Gastroesophageal sphincter (tissue), 4 donors: ENCODE data around the gene CCR4. TPM values are rescaled to one million over a fixed set of nuclear protein-coding genes. Genes with fewer than 3 reads are reported as not detected.

Source experiments
- ATAC-seq: fragments of 150-250 bp; one replicate; pipeline ENCODE4 v1.9.1; 2016; ENCODE audit warnings: mild to moderate bottlenecking, moderate library complexity
- H3K27ac ChIP-seq, 4 donors: fragments of 200-600 bp; sonication (generic) in 3 of 4; 1 replicate in 3 of 4; 2 replicates in 1 of 4; pipeline ENCODE4 v1.5.1; 2016 to 2019
- H3K27me3 ChIP-seq: fragments of 200-600 bp; sonication (generic); one replicate; pipeline ENCODE4 v1.5.1; 2019
- H3K36me3 ChIP-seq, 2 donors: fragments of 200-600 bp; sonication (generic); one replicate each; pipeline ENCODE4 v1.5.1; 2019; ENCODE audit warnings: control low read depth in 1 of 2
- H3K4me1 ChIP-seq, 3 donors: fragments of 200-600 bp; sonication (generic); 1 replicate in 2 of 3; 2 replicates in 1 of 3; pipeline ENCODE4 v1.5.1; 2016 to 2019; ENCODE audit warnings: control low read depth in 2 of 3
- H3K4me3 ChIP-seq, 2 donors: fragments of 200-600 bp; sonication (generic); one replicate each; pipeline ENCODE4 v1.5.1; 2019; ENCODE audit warnings: mild to moderate bottlenecking in 1 of 2, moderate library complexity in 1 of 2
- H3K9me3 ChIP-seq, 3 donors: fragments of 200-600 bp; sonication (generic); one replicate each; pipeline ENCODE4 v1.5.1; 2017 to 2019; ENCODE audit warnings: control low read depth in 2 of 3
- EP300 ChIP-seq: sonication (generic); formaldehyde crosslinking; IDR thresholded peaks from one replicate; pipeline ENCODE4 v1.6.1; 2017; ENCODE audit warnings: antibody characterized with exemption, mild to moderate bottlenecking
- POLR2A ChIP-seq, 2 donors: fragments of 450-650 bp; IDR thresholded peaks; one replicate each; pipeline ENCODE4 v1.6.1; 2017; ENCODE audit warnings: antibody characterized with exemption in 2 of 2, mild to moderate bottlenecking in 2 of 2, moderate library complexity in 1 of 2
- POLR2AphosphoS5 ChIP-seq: sonication (generic); formaldehyde crosslinking; IDR thresholded peaks from one replicate; pipeline ENCODE4 v1.6.1; 2017; ENCODE audit warnings: antibody characterized with exemption
- WGBS, 2 donors: methylation state at CpG; one replicate each; pipeline ENCODE4 v1.1.5; 2018; ENCODE audit warnings: low coverage in 1 of 2; 5-methylcytosine and 5-hydroxymethylcytosine counted together
- total RNA-seq, 4 donors: library from RNA; depleted of rRNA; stranded (reverse); fragments of >200 nt; gene quantifications; one replicate each; pipeline ENCODE4 v1.1.0, GENCODE V29; 2016
- TF ChIP-seq, protein P1 (sequence below), 4 experiments: fragments of 200-600 bp in 2 of 4; fragments of 450-650 bp in 2 of 4; sonication (generic) in 1 of 4; IDR thresholded peaks; one replicate each; pipeline ENCODE4 v1.5.1; 2017 to 2019; ENCODE audit warnings: antibody characterized with exemption in 4 of 4, mild to moderate bottlenecking in 2 of 4, moderate library complexity in 2 of 4

Gene CCR4
- total RNA-seq, 4 donors from 2014 or later, result not detected

DNA sequence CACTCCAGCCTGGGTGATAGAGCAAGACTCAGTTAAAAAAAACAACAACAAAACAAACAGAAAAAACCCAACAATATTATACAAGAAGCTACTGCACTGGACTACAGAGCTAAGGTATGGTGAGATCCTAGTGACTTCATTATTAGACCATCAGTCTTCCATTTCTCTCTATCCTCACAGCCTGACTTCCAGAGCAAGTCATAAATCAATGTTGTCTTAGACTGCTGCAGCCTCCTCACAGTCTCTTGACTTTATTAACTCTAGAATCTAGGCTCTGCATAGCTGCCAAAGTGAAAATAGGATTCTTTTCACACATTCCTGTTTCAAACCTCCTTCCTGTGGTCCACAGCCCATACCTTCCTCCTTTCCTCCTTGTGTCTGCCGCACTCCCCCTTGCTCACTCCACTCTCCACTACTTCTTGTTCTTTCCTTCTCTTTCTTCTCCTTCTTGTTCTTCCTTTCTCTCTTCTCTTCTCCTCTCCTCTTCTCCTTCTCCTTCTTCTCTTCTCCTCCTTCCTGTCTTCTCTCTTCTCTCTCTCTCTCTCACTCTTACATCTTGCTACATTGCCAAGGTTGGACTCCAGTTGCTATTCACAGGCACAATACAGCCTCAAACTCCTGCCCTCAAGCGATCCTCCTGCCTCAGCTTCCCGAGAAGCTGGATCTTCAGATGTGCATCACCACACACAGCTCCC lies 49.4 kb downstream of the CCR4 start:
- no peak for ATAC-seq
- no peak for TF ChIP-seq EP300
- TF ChIP-seq, protein P1, sequence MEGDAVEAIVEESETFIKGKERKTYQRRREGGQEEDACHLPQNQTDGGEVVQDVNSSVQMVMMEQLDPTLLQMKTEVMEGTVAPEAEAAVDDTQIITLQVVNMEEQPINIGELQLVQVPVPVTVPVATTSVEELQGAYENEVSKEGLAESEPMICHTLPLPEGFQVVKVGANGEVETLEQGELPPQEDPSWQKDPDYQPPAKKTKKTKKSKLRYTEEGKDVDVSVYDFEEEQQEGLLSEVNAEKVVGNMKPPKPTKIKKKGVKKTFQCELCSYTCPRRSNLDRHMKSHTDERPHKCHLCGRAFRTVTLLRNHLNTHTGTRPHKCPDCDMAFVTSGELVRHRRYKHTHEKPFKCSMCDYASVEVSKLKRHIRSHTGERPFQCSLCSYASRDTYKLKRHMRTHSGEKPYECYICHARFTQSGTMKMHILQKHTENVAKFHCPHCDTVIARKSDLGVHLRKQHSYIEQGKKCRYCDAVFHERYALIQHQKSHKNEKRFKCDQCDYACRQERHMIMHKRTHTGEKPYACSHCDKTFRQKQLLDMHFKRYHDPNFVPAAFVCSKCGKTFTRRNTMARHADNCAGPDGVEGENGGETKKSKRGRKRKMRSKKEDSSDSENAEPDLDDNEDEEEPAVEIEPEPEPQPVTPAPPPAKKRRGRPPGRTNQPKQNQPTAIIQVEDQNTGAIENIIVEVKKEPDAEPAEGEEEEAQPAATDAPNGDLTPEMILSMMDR (IDR thresholded peaks at IDR 0.05), result no peak
- TF ChIP-seq POLR2A (IDR thresholded peaks at IDR 0.05), result no peak
- no peak for TF ChIP-seq POLR2AphosphoS5
- Histone ChIP-seq H3K4me1 (peaks cover 0 to 13% (median 0%) of the 10 kb centered on the region in 3 donors), H3K9me3 (no peaks in the 10 kb centered on the region), H3K27me3 (no peaks in the 10 kb centered on the region), H3K36me3 (peaks cover 0 to 63% of the 10 kb centered on the region in 2 donors), H3K27ac (no peak overlapping the region), H3K4me3 (no peak overlapping the region)
- 87 to 98% methylated on average over 2 to 3 of the region's 3 CpGs for WGBS, 2 donors

- Histone ChIP-seq H3K9me3 (no peaks in the 10 kb centered on the region), H3K36me3 (peaks cover 0 to 60% of the 10 kb centered on the region in 2 donors), H3K27me3 (no peaks in the 10 kb centered on the region), H3K27ac (no peak overlapping the region), H3K4me1 (peaks cover 0 to 13% (median 0%) of the 10 kb centered on the region in 3 donors), H3K4me3 (no peak overlapping the region)
- no peak for TF ChIP-seq POLR2A (IDR thresholded peaks at IDR 0.05)
- no peak for TF ChIP-seq EP300
- TF ChIP-seq POLR2AphosphoS5, result no peak
- TF ChIP-seq, protein P1 (IDR thresholded peaks at IDR 0.05), result no peak
- WGBS, 2 donors, result 30 to 39% methylated on average over 2 of the region's 2 CpGs
- peak; percentile 56 for ATAC-seq
Measured at GRCh38 chr3:33001889-33002288, 50.4 kb downstream of the CCR4 start.

- ATAC-seq, result no peak
- Histone ChIP-seq H3K27me3 (no peaks in the 10 kb centered on the region), H3K9me3 (no peaks in the 10 kb centered on the region), H3K36me3 (peaks cover 0 to 62% of the 10 kb centered on the region in 2 donors), H3K27ac (no peak overlapping the region), H3K4me1 (peaks cover 0 to 13% (median 0%) of the 10 kb centered on the region in 3 donors), H3K4me3 (no peak overlapping the region)
- TF ChIP-seq EP300, result no peak
- TF ChIP-seq, protein P1 (IDR thresholded peaks at IDR 0.05), result no peak
- no peak for TF ChIP-seq POLR2AphosphoS5
- no peak for TF ChIP-seq POLR2A (IDR thresholded peaks at IDR 0.05)
- 90 to 91% methylated on average over 4 of the region's 4 CpGs for WGBS, 2 donors
Measured at GRCh38 chr3:33003308-33003707, 51.9 kb downstream of the CCR4 start.

DNA sequence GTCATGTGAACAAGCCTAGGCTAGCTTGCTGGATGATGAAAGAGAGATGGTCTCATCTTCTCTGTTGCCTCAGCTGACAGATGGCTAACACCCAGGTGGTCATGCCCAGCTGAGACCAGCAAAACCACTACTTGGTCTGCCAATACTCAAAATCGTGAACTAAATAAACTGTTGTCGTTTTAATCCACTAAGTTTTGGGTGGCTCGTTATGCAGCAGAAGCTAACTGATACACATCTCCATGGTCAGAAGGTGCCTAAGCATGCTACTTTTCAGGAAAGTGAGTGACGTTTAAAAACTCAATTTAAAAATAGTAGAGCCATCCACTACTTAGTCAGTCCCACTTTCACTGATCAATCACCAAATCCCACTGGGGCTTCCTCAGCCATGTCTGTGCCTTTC lies 52.8 kb downstream of the CCR4 start:
- Histone ChIP-seq H3K36me3 (peaks cover 0 to 62% of the 10 kb centered on the region in 2 donors), H3K27ac (no peak overlapping the region), H3K27me3 (no peaks in the 10 kb centered on the region), H3K4me3 (no peak overlapping the region), H3K4me1 (peaks cover 0 to 13% (median 0%) of the 10 kb centered on the region in 3 donors), H3K9me3 (no peaks in the 10 kb centered on the region)
- 92 to 97% methylated on average over 4 of the region's 4 CpGs for WGBS, 2 donors
- TF ChIP-seq, protein P1 (IDR thresholded peaks at IDR 0.05), result no peak
- no peak for TF ChIP-seq POLR2A (IDR thresholded peaks at IDR 0.05)
- TF ChIP-seq EP300, result no peak
- no peak for TF ChIP-seq POLR2AphosphoS5
- no peak for ATAC-seq

DNA sequence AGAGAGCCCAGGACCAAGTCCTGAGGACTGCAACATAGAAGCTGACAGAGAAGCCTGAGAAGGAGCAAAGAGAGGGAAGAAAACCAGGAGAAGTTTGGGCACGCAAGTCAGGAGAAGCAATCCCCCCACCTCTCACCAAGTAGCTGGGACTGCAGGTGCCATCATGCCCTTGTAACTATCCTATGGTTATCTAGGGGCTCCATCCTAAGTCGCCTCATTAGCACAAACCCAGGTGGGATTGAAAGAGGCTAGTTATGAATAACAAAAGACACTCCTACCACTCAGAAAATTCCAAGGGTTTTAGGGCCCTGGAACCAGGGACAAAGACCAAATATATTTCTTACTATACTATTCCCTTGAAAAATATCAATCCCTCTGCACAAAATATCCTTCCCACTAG lies 53.5 kb downstream of the CCR4 start:
- ATAC-seq, result no peak
- no peak overlapping the region for H3K27ac ChIP-seq
- 100% methylated on average over 2 of the region's 2 CpGs; no CpG with 5 or more reads in 1 of the 2 donors for WGBS, 2 donors
- H3K36me3 ChIP-seq, result peaks cover 0 to 60% of the 10 kb centered on the region in 2 donors
- no peak for TF ChIP-seq POLR2A (IDR thresholded peaks at IDR 0.05)
- no peak for TF ChIP-seq EP300
- no peak for TF ChIP-seq POLR2AphosphoS5
- TF ChIP-seq, protein P1 (IDR thresholded peaks at IDR 0.05), result no peak
- H3K27me3 ChIP-seq, result no peaks in the 10 kb centered on the region
- peaks cover 0 to 13% (median 0%) of the 10 kb centered on the region in 3 donors for H3K4me1 ChIP-seq
- H3K4me3 ChIP-seq, result no peak overlapping the region
- H3K9me3 ChIP-seq, result no peaks in the 10 kb centered on the region
